Epithelial cell of proximal tubule (primary cell): ENCODE measurements around the gene INTS6. TPM values are rescaled to one million over a fixed set of nuclear protein-coding genes. Genes with fewer than 3 reads are reported as not detected.

Experiments
- DNase-seq: peaks from one replicate; pipeline ENCODE4 v3.0.0-alpha.2; 2011; ENCODE audit warnings: low read depth
- H3K4me3 ChIP-seq: 2 replicates; pipeline ENCODE4 v1.5.1; 2011; ENCODE audit warnings: low read depth, mild to moderate bottlenecking, low read length
- CTCF ChIP-seq: conservative IDR thresholded peaks from 2 replicates; pipeline ENCODE4 v1.5.1; 2012; ENCODE audit warnings: low read depth, mild to moderate bottlenecking, low read length
- total RNA-seq: library from RNA; depleted of rRNA; stranded (reverse); fragments of >200 nt; gene quantifications from 2 replicates; pipeline ENCODE4 v1.2.3, GENCODE V29; 2015

Gene INTS6
- total RNA-seq, 1 donor from 2014 or later = 30.2 TPM

GRCh38 chr13:51339952-51340732 lies 112.7 kb downstream of the INTS6 start:
- DNase-seq = no peak
- TF ChIP-seq CTCF = no peak
- H3K4me3 ChIP-seq = no peak overlapping the region

- TF ChIP-seq CTCF = no peak
- H3K4me3 ChIP-seq = no peak within 1 kb of the TSS
- DNase-seq = no peak
These were observed 113.5 kb downstream of the INTS6 start, which contains the start of gene SERPINE3 for GRCh38 chr13:51339354-51339753. TSS of gene SERPINE3 (plus strand) at chr13:51339691. CDS start at chr13:51341092, 1,401 bp downstream.

- no peak for DNase-seq
- no peak for TF ChIP-seq CTCF
- H3K4me3 ChIP-seq = no peak overlapping the region
These were observed 116.1 kb downstream of the INTS6 start for GRCh38 chr13:51336746-51337145.

- H3K4me3 ChIP-seq = no peak overlapping the region
- TF ChIP-seq CTCF = no peak
- no peak for DNase-seq
These were observed 119.0 kb downstream of the INTS6 start for GRCh38 chr13:51333826-51334225.

GRCh38 chr13:51333421-51333820 lies 119.4 kb downstream of the INTS6 start:
- TF ChIP-seq CTCF = no peak
- H3K4me3 ChIP-seq = no peak overlapping the region
- DNase-seq = no peak

- TF ChIP-seq CTCF = no peak
- H3K4me3 ChIP-seq = no peak overlapping the region
These were observed 120.1 kb downstream of the INTS6 start for GRCh38 chr13:51332566-51333361.

More at GRCh38 chr13:51332566-51333361, 120.1 kb downstream of the INTS6 start:
- DNase-seq = no peak
